Measurements from ENCODE around the gene POLR2B.

DNA sequence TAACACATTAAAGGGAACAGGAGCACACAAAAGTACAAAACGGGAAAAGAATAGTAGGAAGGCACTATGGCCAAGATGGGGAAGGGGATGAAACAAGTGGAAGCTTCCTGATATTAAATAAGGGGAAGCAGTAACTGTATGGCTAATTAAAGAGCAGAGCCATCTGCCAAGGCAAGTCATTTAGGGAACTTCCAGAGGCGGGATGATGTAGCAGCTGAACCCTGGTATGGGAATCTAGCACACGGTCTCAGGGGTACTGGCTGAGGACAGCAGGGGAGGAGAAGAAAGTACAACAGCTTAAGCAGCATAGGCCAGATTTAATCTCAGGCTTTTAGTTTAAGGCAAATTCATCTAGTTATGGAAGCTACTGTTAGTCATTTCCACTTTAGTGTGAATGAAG, 72.4 kb downstream of the POLR2B start:
- TF ChIP-seq POLR2AphosphoS5 (IDR thresholded peaks at IDR 0.05; ENCODE audit: low read depth, low read length) = no peak
- TF ChIP-seq TAF1 (IDR thresholded peaks at IDR 0.05; ENCODE audit: borderline replicate concordance, insufficient read depth, low read length) = no peak
- no peak for TF ChIP-seq FOXP2 (optimal IDR thresholded peaks at IDR 0.05; ENCODE audit: borderline replicate concordance, extremely low read depth, extremely low read length, insufficient read depth)
- TF ChIP-seq, protein P1, sequence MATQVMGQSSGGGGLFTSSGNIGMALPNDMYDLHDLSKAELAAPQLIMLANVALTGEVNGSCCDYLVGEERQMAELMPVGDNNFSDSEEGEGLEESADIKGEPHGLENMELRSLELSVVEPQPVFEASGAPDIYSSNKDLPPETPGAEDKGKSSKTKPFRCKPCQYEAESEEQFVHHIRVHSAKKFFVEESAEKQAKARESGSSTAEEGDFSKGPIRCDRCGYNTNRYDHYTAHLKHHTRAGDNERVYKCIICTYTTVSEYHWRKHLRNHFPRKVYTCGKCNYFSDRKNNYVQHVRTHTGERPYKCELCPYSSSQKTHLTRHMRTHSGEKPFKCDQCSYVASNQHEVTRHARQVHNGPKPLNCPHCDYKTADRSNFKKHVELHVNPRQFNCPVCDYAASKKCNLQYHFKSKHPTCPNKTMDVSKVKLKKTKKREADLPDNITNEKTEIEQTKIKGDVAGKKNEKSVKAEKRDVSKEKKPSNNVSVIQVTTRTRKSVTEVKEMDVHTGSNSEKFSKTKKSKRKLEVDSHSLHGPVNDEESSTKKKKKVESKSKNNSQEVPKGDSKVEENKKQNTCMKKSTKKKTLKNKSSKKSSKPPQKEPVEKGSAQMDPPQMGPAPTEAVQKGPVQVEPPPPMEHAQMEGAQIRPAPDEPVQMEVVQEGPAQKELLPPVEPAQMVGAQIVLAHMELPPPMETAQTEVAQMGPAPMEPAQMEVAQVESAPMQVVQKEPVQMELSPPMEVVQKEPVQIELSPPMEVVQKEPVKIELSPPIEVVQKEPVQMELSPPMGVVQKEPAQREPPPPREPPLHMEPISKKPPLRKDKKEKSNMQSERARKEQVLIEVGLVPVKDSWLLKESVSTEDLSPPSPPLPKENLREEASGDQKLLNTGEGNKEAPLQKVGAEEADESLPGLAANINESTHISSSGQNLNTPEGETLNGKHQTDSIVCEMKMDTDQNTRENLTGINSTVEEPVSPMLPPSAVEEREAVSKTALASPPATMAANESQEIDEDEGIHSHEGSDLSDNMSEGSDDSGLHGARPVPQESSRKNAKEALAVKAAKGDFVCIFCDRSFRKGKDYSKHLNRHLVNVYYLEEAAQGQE (IDR thresholded peaks at IDR 0.05; ENCODE audit: insufficient read depth in 1 of 2, low read depth in 2 of 2, low read length in 2 of 2) = no peak
- no peak for TF ChIP-seq SIN3A (IDR thresholded peaks at IDR 0.05; ENCODE audit: borderline replicate concordance, insufficient read depth, low read length)

Measured in PFSK-1 (cell line).